GM06990 (cell line): Measurements from ENCODE around the gene AFF3.

Source experiments
- DNase-seq: peaks from one replicate; pipeline ENCODE4 v3.0.0-alpha.2; 2011; ENCODE audit not compliant: insufficient read length; ENCODE audit errors: extremely low read depth
- H3K27me3 ChIP-seq: replicated peaks from 2 replicates; pipeline ENCODE4 v1.6.0; 2011; ENCODE audit warnings: low read length; ENCODE audit not compliant: control insufficient read depth, insufficient read depth
- H3K36me3 ChIP-seq: 2 replicates; pipeline ENCODE4 v1.5.1; 2011; ENCODE audit warnings: low read length; ENCODE audit not compliant: control insufficient read depth, insufficient read depth
- H3K4me3 ChIP-seq: replicated peaks from 2 replicates; pipeline ENCODE4 v1.5.1; 2011; ENCODE audit warnings: low read depth, mild to moderate bottlenecking, control low read depth, low read length
- TF ChIP-seq, protein P1 (sequence below): IDR thresholded peaks from 2 replicates; pipeline ENCODE4 v1.5.1; 2011; ENCODE audit warnings: low read length, control low read depth, mild to moderate bottlenecking, inconsistent platforms; ENCODE audit not compliant: insufficient read depth, poor library complexity, severe bottlenecking

Gene AFF3

DNA sequence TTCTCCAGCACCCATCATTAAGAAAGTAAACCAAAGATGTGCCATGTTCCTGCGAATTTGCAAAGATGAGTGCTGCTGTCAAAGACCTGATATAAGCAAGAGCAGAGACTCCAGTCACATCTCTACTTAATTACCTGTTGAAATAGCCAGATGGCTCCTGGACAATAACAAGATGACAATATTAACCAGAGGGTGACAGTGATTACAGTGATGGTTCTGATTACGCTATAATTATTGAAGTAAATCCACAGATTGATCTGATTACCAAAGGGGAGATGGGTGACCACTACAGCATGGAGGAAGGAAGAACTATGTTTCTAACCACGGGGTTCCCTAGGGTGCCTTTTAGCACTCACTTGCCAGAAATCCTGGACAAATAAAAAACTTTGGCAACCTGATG, 36.5 kb upstream of the AFF3 start:
- DNase-seq, result no peak

DNA sequence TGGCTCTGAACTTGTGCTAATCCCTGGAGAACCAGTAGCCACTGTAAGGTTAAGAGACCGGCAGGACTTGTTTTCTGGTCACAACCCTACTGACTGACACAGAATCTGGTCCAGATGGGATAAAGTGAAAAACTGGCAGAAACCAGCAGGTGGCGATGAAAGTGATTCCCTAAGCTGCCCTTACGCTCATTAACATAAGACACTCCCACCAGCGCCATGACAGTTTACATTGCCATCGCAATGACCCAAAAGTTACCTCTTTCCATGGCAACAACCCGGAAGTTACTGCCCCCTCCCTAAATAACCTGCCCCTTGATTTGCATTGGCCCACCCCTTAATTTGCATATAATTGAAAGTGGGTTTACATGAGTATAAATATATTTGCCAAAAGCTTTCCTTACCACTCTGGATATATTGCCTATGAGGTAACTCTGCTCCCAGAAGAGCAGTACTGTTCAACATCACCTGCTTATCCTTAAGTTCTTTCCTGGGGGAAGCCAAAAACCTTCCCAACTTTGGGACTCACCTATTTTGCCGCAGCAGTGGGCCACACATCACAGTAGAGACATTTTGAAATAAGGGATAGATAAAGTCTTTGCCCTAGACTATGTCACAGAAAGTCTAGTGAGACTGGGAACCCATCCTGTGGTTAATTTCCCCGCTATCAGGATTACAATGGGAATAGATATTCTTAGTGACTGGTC, 35.8 kb upstream of the AFF3 start:
- TF ChIP-seq, protein P1, sequence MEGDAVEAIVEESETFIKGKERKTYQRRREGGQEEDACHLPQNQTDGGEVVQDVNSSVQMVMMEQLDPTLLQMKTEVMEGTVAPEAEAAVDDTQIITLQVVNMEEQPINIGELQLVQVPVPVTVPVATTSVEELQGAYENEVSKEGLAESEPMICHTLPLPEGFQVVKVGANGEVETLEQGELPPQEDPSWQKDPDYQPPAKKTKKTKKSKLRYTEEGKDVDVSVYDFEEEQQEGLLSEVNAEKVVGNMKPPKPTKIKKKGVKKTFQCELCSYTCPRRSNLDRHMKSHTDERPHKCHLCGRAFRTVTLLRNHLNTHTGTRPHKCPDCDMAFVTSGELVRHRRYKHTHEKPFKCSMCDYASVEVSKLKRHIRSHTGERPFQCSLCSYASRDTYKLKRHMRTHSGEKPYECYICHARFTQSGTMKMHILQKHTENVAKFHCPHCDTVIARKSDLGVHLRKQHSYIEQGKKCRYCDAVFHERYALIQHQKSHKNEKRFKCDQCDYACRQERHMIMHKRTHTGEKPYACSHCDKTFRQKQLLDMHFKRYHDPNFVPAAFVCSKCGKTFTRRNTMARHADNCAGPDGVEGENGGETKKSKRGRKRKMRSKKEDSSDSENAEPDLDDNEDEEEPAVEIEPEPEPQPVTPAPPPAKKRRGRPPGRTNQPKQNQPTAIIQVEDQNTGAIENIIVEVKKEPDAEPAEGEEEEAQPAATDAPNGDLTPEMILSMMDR, result peak; percentile 53
- H3K27me3 ChIP-seq, result no peaks in the 10 kb centered on the region; the same call in 1 of the 2 replicates
- no peak overlapping the region for H3K4me3 ChIP-seq
- DNase-seq, result peak; percentile 12
- H3K36me3 ChIP-seq, result no peaks in the 10 kb centered on the region

More for the DNA sequence above, 36.5 kb upstream of the AFF3 start:
- no peaks in the 10 kb centered on the region for H3K36me3 ChIP-seq
- no peak overlapping the region for H3K4me3 ChIP-seq
- TF ChIP-seq, protein P1, result no peak
- no peaks in the 10 kb centered on the region; the same call in 1 of the 2 replicates for H3K27me3 ChIP-seq

DNA sequence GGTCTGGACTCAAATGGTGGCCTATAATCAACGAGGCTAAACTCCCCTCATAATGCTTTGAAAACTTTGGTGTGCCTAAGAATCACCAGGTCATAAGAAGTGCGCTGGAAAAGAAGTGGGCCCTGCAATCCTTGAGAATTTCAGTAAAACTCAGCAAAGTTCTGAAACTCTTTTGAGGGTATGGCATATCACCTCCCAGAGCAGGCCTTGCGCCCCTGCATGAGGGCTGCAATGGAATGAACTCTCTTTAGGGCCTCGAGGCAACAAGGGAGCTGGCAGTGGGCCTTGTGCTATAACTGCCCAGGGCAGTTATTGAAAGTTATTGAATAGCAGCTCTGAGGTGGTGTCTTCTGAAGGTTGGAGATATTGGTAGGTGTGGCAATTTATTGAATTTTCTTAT, 34.5 kb upstream of the AFF3 start:
- no peaks in the 10 kb centered on the region; the same call in 1 of the 2 replicates for H3K27me3 ChIP-seq
- no peaks in the 10 kb centered on the region for H3K36me3 ChIP-seq
- no peak overlapping the region for H3K4me3 ChIP-seq
- TF ChIP-seq, protein P1, result no peak
- no peak for DNase-seq

DNA sequence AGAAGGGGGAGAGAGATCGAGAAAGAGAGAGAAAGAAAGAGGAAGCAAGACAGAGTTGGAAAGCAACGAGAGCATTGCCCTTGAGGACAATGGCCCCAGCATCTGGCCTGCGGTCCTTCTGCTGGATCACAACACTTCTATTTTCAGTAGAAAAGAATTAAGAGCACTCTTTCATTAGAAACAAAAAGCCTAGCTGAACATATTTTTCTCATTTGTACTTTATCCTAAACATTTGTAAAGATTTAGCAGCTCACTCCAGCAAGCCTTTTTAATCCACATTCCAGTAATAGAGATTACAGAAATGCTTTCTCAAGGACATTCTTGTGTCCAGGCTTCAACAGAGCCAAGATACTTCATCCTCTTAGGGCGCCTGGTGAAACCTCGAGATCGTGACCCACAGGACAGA, 31.6 kb upstream of the AFF3 start:
- no peak overlapping the region for H3K4me3 ChIP-seq
- H3K36me3 ChIP-seq, result no peaks in the 10 kb centered on the region
- TF ChIP-seq, protein P1, result no peak
- H3K27me3 ChIP-seq, result no peaks in the 10 kb centered on the region; the same call in 1 of the 2 replicates
- no peak for DNase-seq

DNA sequence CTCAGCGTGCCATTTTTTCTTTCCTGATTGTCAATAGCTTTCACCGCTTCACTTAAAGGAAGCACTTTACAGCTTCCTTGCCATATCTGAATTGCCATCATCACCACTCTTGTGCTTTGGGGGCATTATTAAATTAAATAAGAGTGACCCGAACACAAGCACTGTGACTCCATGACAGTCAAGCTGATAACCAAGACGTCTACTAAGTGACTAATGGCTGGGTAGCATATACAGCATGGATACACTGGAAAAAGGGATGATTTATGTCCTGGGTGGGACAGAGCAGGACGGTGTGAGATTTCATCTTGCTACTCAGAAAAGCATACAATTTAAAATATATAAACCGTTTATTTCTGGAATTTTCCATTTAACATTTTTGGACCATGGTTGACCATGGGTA, 24.3 kb upstream of the AFF3 start:
- TF ChIP-seq, protein P1, result no peak
- no peaks in the 10 kb centered on the region for H3K36me3 ChIP-seq
- DNase-seq, result no peak
- no peak overlapping the region for H3K4me3 ChIP-seq
- H3K27me3 ChIP-seq, result no peaks in the 10 kb centered on the region
